Posterior vena cava (tissue), 2 donors: ENCODE measurements around the gene MTA2. TPM values are rescaled to one million over a fixed set of nuclear protein-coding genes. Genes with fewer than 3 reads are reported as not detected.

Experiments
- DNase-seq: peaks from one replicate; pipeline ENCODE4 v3.0.0-alpha.2; 2020; ENCODE audit warnings: low spot score
- intact Hi-C, 2 donors: fragments of 100-400 bp; cut with DNase I; formaldehyde crosslinking; loops; one replicate each; pipeline versions ENCODE4 v1.14.1 to v1.14.2; 2022 to 2023
- total RNA-seq, 2 donors: library from RNA; stranded (reverse); fragmentation: NEBNext Ultra II Directional; extraction: Animal tissue kit (Norgen Biotek cat#: 25700); gene quantifications; one replicate each; pipeline ENCODE4 v1.2.1, GENCODE V29; 2021
- donor health status: DM: yes; HTN: yes; CAD: no.
- donor health status: DM: yes; HTN: yes; CAD: no.

MTA2 gene
- total RNA-seq, 2 donors from 2014 or later = 56.5 to 67.2 TPM

GRCh38 chr11:62614275-62614674, 12.6 kb upstream of the MTA2 start:
- intact Hi-C loops = no loop called here

GRCh38 chr11:62613291-62613778, 11.7 kb upstream of the MTA2 start:
- peak; percentile 82 for DNase-seq
- intact Hi-C loops = no loop called here

More at GRCh38 chr11:62614275-62614674, 12.6 kb upstream of the MTA2 start:
- DNase-seq = no peak

- intact Hi-C loops = no loop called here
- peak; percentile 97 for DNase-seq
Observed at GRCh38 chr11:62612366-62613290, 11.0 kb upstream of the MTA2 start, which contains the start of the genes EML3 and ROM1. TSS of gene EML3 (minus strand) at chr11:62612775. CDS start at chr11:62612457, 318 bp downstream. TSS of gene ROM1 (plus strand) at chr11:62613257. CDS start at chr11:62613282, 25 bp downstream.

- intact Hi-C loops = no loop called here
Observed at GRCh38 chr11:62611705-62612365, 10.2 kb upstream of the MTA2 start.

GRCh38 chr11:62610814-62611704, 9.4 kb upstream of the MTA2 start:
- no peak for DNase-seq
- intact Hi-C loops = no loop called here

More at GRCh38 chr11:62611705-62612365, 10.2 kb upstream of the MTA2 start:
- peak; percentile 89 for DNase-seq

- DNase-seq = no peak
- intact Hi-C loops = no loop called here
Observed at GRCh38 chr11:62610403-62610802, 8.7 kb upstream of the MTA2 start.

- intact Hi-C loops = no loop called here
Observed at GRCh38 chr11:62608776-62609175, 7.1 kb upstream of the MTA2 start.

GRCh38 chr11:62607714-62608113, 6.0 kb upstream of the MTA2 start:
- intact Hi-C loops = no loop called here
- no peak for DNase-seq

More at GRCh38 chr11:62608776-62609175, 7.1 kb upstream of the MTA2 start:
- DNase-seq = no peak

- DNase-seq = no peak
- intact Hi-C loops = no loop called here
Observed at GRCh38 chr11:62605902-62606301, 4.2 kb upstream of the MTA2 start.

- peak; percentile 80 for DNase-seq
- intact Hi-C loops = no loop called here
Observed at GRCh38 chr11:62605467-62605866, 3.8 kb upstream of the MTA2 start.

- no peak for DNase-seq
- intact Hi-C loops = no loop called here
Observed at GRCh38 chr11:62604460-62605120, 2.9 kb upstream of the MTA2 start.

- intact Hi-C loops = no loop called here
- DNase-seq = no peak
Observed at GRCh38 chr11:62603776-62604299, 2.2 kb upstream of the MTA2 start.

- peak; percentile 78 for DNase-seq
- intact Hi-C loops = no loop called here
Observed at GRCh38 chr11:62603072-62603408, 1.4 kb upstream of the MTA2 start.

- peak; percentile 91 for DNase-seq
- intact Hi-C loops = no loop called here
Observed at GRCh38 chr11:62602141-62603071, 741 bp upstream of the MTA2 start.

- intact Hi-C loops = no loop called here
- DNase-seq = peak; percentile 90
Observed at GRCh38 chr11:62601122-62601371, 618 bp downstream of the MTA2 start.

- no peak for DNase-seq
- intact Hi-C loops = no loop called here
Observed at GRCh38 chr11:62600367-62601121, 1.1 kb downstream of the MTA2 start.

- DNase-seq = no peak
- intact Hi-C loops = no loop called here
Observed at GRCh38 chr11:62599901-62600300, 1.8 kb downstream of the MTA2 start.
